ENCODE measurements around the gene IMMP1L.
A peak's percentile ranks its signal among the peaks of the same experiment; 100 is the strongest.
"Not testable (repeated sequence)": the region's sequence is repeated elsewhere in the genome, so short reads cannot be mapped to it uniquely, and the experiment has no call there.

Gene IMMP1L, protein sequence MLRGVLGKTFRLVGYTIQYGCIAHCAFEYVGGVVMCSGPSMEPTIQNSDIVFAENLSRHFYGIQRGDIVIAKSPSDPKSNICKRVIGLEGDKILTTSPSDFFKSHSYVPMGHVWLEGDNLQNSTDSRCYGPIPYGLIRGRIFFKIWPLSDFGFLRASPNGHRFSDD

GRCh38 chr11:31509429-31510345 is at the start of gene IMMP1L, which contains the start of gene ELP4:
TSS of gene IMMP1L (minus strand) at chr11:31509622. CDS start at chr11:31463276, 46,346 bp downstream.
TSS of gene ELP4 (plus strand) at chr11:31509767. CDS start at chr11:31509785, 18 bp downstream.
- peak; percentile 99 for DNase-seq

DNA sequence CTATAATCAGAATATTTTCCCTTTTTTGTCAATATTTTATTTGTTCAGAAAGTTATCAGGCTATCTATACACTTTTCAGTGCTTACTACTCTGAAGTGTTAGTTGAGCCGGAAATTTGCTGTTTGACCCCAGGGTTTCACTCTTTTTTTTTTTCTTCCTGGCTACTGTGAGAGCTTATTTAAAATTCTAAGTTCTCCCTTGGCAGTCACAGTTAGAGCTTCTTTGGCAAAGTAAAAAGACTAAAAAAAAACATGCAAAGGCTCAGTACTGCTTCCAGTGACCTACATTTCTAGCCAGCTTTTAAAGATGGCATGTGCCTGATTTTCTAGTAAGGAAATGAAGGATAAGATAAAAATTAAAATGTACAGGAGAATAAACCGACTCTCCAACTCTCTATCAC is 48.6 kb upstream of the IMMP1L start:
- DNase-seq: no peak

GRCh38 chr11:31555938-31556337 is 46.5 kb upstream of the IMMP1L start:
- DNase-seq: no peak

- DNase-seq: no peak
These were observed 33.4 kb upstream of the IMMP1L start for GRCh38 chr11:31542862-31543261.

DNA sequence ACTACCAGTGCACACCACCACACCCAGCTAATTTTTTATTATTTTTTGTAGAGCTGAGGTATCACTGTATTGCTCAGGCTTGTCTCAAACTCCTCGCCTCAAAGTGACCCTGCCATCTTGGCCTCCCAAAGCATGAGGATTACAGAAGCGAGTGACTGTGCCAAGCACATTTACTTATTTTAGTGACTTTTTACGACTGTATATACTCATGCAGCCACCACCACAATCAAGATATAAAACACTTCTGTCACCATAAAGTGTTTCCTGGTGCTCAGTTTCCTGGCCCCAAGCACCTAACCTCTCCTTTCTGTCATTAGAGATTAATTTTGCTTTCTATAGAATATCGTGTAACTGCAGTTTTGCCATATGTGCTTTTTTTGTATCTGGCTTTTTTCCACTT is 26.1 kb upstream of the IMMP1L start:
- DNase-seq: no peak

- no peak for DNase-seq
These were observed 21.9 kb upstream of the IMMP1L start for GRCh38 chr11:31531293-31531692.

DNA sequence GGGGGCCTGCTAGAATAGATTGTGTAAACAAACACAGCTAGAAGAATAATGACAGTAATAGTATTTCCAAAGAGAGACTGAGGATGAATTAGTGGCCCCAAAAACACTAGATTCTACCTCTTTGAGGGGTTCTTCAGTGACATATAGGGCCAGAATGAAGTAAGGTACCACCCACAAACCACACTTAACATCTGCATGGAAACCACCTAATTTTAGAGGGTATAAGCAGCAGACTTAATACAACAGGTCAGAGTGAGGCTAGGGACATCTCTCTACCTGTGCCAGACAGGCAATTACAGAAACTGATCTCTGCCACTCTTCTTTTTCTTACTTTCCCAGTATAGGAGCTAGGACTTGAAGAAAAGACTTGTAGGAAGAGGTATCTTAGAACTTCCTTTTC is 20.3 kb upstream of the IMMP1L start:
- DNase-seq: no peak

- no peak for DNase-seq
These were observed 19.8 kb upstream of the IMMP1L start for GRCh38 chr11:31529189-31529588.

GRCh38 chr11:31521497-31522150 is 12.2 kb upstream of the IMMP1L start:
- DNase-seq: no peak

DNA sequence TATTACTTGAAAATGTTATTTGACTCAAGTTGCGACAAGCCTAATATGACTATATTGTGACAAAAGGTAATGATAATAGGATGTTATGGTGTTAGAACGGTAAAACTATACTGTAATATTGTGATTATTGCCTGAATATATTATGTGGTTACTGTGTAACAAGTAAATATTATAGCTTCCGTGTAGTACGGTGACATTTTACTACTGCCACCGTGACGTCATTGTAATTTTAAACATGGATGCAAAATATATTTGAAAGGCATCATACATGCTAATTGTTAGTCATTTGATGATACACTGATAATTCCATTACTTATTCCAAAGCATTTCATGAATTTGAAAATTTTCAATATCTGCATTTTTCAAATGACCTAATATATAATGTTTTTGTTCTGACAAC is 2.7 kb upstream of the IMMP1L start:
- DNase-seq: peak; percentile 41

DNA sequence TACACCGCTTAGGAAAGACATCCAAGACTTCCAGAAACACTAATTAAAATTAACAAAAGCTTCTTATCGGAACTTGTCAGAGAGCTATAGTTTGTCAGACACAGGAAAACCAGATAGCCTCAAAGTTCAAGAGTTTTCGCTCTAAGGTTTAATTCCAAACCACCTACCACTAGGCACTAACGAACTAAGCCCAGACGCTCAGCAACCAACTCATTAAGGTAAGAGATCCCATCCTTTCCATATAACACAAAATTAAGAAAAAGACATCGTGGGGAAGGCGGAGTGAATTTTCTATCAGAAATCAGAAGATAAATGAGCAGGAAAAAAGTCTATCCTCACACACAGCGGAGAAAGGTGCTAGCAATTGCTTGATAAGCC is 382 bp downstream of the IMMP1L start:
- peak; percentile 59 for DNase-seq

GRCh38 chr11:31500560-31500959 is 8.9 kb downstream of the IMMP1L start:
- DNase-seq: no peak

GRCh38 chr11:31499576-31500178 is 9.7 kb downstream of the IMMP1L start:
- DNase-seq: peak; percentile 76

DNA sequence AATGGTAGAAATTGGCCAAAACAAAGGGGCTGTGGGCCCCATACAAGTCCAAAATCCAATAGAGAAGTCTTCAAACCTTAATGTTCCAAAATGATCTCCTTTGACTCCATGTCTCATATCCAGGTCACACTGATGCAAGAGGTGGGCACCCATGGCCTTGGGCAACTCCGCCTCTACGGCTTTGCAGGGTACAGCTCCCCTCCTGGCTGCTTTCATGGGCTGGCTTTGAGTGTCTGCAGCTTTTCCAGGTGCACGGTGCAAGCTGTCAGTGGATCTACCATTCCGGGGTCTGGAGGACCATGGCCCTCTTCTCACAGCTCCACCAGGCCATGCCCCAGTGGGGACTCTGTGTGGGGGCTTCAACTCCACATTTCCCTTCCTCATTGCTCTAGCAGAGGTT is 15.7 kb downstream of the IMMP1L start:
- not testable (repeated sequence) for DNase-seq

DNA sequence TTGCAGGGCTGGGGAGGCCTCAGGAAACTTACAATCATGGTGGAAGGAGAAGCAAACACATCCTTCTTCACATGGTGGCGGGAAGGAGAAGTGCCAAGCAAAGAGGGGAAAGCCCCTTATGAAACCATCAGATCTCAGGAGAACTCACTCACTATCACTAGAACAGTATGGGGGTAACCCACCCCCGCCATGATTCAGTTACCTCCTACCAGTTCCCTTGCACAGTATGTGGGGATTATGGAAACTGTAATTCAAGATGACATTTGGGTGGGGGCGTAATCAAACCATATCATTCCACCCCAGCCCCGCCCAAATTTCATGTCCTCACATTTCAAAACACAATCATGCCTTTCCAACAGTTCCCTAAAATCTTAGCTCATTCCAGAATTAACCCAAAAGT is 16.2 kb downstream of the IMMP1L start:
- no peak for DNase-seq

DNA sequence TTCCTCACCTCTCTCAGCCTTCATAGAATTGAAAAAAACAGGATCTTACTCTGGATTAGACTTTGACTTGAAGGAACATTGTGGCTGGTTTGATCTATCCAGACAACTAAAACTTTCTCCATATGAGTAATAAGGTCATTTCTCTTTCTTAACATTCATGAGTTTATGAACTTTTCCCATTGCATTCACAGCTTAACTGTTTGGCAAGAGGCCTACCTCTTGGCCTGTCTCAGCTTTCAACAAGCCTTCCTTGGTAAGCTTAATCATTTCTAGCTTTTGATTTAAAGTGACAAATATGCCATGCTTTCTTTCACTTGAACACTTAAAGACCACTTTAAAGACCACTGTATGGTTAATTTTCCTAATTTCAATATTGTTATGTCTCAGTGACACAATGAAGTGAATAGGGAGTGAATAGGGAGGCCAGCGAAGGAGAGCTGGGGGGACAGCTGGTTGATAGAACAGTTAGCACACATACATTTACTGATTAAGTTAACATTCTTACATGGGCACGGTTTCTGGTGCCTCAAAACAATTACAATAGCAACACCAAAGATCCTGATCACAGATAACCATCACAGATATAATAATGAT is 17.0 kb downstream of the IMMP1L start:
- no peak for DNase-seq

DNA sequence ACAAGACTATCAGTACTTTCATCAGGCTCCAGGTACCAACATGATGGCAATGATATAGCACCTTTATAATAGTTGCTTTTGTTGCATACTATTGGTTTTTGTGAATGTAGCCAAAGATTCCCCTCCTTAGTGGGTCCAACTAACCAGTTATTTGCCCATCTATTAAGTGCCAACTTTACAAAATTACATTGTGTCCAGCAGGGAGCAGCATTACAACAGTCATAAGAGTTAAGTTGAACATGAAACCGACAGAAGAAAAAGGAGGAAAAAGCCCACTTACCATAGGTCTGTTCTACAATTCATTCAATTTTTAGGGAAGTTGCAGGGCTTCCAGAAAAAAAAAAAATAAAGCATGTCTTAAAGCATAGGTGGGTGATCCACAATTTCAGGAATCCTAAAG is 21.6 kb downstream of the IMMP1L start:
- DNase-seq: peak; percentile 72

DNA sequence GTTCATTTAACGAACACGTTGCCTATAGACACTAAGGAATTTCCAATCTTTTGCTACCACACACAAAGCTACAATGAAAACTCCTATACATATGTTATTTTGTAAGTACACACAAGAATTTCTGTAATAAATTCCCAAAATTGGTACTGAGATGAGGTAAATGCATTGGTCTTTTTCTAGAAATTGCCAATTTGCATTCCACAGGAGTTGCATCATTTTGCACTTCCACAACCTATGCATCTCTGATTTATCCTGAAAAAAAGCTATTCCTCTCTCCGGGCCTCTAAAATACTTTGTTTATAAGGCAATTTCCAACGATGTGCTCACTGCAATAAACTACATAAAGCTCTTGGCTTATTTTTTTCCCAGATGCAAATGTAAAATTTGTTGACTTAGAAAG is 24.9 kb downstream of the IMMP1L start:
- DNase-seq: no peak

DNA sequence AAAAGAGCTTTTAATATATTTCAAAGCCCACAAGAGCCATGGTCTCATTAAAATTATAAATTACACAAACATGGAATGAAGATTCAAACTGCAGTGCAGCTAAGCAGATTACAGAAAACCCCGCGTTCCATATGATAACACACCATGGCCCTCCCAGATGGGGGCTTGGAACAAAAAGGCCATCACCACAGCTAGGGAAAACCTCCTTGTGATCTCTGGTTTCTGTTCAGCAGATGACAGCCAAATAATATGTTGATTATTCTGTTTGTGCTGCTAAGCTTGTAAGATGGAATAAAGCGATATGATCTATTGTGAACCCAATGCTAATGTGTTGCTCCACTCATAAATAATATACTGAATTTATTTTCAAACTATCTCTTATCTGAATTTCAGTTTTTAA is 28.5 kb downstream of the IMMP1L start:
- DNase-seq: peak; percentile 51

GRCh38 chr11:31479066-31479465 is 30.4 kb downstream of the IMMP1L start:
- no peak for DNase-seq

GRCh38 chr11:31478223-31478590 is 31.2 kb downstream of the IMMP1L start:
- no peak for DNase-seq

DNA sequence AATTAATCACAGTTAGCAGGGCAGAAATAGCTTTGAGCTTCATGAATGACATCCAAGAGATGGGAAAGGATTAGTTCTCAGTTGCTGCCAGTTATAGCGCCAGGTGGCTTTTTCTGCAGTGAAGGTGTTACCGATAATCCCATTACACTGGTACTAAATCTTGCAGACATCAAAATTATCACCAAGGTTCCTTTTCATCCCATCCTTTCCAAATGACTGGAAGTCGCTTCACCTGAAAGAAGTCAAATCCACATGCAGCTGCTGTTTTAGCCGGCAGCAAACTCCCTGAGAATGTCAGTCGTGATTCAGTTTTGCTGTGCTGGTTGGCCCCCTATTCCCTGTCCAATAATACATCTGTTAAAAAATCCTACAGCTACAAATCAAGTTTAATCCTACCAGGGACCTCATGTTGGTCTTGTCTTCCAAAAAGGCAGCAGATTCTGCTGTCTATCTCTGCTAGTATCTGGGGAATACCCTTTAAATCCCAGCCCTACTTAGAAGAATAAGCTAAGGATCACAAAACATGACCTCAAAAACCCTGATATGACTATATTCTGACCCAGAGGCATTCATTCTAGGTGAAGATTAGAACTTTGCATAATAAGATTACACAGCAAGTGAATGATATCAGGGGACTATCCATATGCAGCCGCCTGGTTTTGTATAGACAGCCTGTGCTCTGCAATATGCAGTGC is 31.7 kb downstream of the IMMP1L start:
- DNase-seq: peak; percentile 70
